WTC11 (cell line): Measurements from ENCODE around the gene GIPC1.

Experiments used
- CTCF ChIP-seq: fragments of 200-600 bp; IDR thresholded peaks from 2 replicates; pipeline ENCODE4 v1.8.0; 2022; ENCODE audit warnings: antibody characterized with exemption
- ELF4 ChIP-seq: sonication (generic); formaldehyde crosslinking; IDR thresholded peaks from 2 replicates; pipeline ENCODE4 v1.8.1; 2022; ENCODE audit warnings: low read depth, mild to moderate bottlenecking, moderate library complexity, missing genetic modification reagents
- ZSCAN18 ChIP-seq: fragments of 250-450 bp; sonication (Bioruptor Pico); IDR thresholded peaks from 2 replicates; pipeline ENCODE4 v2.1.2; 2022; ENCODE audit warnings: mild to moderate bottlenecking, moderate library complexity

GRCh38 chr19:14529254-14530004, 33.5 kb upstream of the GIPC1 start, which contains the start of gene TECR:
- TF ChIP-seq CTCF (no peak), ELF4 (CRISPR knock-in tag) (no peak), ZSCAN18 (CRISPR knock-in tag) (no peak)
